NCI-H1092 (cell line): Measurements from ENCODE around the gene HIPK2.

Experiments used
- DNase-seq: peaks from one replicate; lab custom pipeline; 2025; lab: John Stamatoyannopoulos, UW

The HIPK2 gene

DNA sequence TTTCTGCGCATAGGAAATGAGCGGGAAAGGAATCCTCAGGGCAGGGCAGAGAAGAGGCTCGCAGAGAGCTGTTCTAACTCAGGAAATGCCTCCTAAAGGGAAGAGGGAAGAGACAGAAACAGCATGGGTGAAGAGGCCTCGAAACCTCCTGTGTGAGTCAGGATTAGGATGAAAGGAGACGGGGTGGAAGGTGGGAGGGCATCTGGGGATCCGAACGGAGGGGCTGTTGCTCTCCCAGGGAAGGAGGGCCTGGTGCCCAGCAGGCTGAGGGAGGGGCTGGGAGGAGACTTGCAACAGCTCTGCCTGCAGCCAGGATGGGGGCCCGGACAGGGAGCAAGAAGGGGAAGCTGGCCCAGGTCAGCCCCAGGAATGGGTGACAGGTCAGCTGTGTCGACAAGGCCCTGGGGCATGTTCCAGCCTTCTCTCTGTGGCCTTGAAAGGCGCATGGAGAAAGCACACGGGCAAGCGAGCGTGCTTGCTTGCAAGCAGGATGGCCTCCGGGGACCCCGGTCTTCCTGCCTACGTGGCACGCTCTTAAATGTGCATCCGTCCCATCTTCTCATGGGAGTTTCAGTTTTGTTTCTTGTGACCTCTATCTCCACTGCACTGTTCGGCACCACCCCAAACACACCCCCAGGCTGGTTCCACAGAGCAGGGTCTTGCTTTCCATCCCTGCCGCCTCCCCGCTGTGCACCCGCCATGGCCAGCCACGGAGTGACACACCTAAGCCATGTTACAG, 63.5 kb downstream of the HIPK2 start:
- no peak for DNase-seq

DNA sequence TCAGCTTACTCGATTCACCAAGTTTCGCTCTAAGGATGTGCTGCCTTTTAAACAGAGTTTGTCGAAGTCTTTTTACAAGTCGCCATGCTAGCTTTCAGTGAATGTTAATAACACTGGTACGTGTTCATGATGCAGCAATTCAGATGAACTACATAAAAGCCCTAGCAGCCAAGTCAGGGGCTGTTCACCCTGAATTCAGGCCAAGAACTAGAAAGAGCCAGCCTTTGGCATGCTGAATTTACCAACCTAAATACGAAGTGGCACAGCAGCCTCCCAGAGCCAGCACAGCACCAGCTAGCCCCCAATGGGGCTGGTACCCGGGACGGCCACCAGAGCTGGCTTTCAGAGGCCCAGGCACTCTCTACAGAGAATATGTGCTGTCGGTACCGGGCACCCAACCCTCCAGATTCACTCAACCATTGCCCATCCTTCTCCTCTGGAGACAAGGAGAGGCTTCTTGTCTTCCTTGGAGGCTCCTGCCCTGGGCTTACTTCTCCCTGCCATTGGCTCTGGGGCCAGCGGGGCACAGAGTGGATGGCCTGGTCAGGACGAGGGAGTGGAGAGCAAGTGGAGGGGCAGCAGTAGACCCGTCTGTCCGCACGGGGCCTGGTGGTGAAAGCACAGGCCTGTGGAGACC, 64.2 kb downstream of the HIPK2 start:
- DNase-seq: no peak

DNA sequence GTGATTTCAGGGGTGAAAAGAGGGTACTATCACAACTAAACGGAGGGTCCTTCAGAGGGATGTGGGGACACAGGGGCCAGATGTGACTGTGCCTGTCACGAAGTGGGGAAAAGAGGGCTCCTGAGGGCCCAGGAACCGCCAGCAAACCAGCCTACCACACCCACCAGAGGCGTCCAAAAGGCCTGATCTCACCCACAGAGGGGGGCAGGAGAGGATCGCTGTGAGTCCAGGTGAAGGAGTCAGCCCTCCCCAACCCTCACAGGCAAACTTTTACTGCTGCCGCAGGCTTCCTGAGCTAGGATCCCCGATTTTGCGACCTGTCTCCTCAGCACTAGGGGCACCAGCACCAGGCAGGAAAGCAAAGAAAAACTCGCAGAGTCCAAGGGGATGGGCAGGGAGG, 64.7 kb downstream of the HIPK2 start:
- no peak for DNase-seq

DNA sequence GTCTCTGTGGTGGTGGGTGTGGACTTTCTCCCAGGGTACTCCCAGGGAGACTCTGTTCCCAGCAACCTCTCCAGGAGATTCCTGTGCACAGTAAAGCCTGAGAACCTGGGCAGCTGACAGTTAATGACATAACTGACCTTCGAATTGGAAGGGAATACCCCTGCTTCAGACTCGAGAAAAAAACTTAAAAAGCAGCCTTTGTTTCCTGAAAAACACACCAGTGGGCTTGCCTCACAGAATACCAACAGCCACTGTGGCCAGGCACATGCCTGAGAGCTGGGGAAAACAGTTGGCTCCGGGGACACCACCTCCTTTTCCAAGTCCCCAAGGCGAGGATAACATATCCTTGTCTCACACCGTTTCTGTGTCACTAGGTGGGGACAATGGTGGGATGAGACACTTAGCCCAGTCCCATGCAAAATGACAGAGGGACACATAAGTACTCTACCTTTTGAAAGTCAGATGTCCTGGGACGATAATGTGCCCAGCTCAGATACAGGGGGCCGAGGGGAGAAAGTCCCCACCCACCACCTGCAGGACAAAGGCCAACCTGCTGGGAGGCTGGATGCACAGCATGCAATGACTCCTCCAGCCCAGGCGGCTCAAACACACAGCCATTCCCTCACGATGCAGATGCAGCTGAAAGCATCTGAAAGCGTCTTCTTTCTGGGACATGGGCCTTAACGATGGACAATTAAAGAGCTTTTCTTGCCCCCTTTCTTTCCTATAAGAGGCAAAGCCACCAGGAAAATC, 65.6 kb downstream of the HIPK2 start:
- DNase-seq: no peak

DNA sequence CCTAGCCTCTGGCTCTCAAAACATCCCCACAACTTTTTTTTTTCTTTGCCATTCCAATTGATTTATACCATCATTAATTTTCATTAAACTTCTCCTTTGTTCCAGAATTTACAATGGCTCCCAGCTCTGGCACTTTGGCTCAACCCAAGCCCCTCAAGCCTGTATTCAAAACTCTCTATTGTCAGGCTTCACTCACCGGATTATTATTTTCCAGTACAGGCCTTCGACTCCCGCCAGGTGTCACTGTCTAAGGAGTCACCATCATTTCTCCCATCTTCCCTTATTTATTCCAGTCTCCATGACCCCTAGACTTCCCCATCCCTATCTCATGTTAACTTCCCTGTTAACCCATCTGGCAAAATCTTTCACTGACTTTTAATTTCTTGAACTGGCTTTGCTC, 67.8 kb downstream of the HIPK2 start:
- DNase-seq: no peak

DNA sequence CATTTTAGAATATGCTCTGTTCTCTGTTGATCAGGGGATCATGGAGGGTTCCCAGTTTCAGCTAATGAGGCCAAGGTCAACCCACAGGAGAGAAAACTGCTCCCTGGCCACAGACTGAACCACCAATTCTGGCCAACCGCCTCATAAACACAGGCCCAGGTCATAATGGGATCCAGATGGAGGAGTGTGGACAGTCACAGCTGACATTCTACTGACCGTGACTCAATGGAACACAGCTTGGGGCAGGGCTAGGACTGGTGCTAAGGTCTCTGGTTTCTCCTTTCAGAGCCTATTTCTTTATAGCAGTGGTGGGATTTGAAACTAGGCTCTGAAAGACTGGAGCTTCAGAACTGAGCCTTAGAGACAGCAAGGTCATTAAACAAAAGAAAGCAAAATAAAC, 68.3 kb downstream of the HIPK2 start:
- DNase-seq: no peak

DNA sequence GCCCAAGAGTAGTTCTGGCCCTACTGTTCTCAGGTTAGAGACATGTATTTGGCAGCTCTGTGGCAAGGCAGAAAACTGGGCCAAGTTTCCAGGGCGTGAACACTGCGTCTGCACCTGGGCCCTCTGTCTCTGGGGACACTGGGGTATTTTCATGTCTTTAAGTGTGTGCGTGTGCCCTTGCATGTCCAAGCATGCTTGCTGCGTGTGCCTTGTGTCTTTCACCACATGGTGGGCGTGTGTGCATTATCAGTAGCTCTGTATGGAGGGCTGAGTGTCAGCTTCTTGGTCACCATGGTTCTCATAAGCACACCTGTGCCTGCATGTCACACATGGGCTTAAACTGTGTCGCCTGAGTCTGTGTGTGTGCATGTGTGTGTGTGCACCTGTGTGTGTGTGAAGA, 69.3 kb downstream of the HIPK2 start:
- no peak for DNase-seq

DNA sequence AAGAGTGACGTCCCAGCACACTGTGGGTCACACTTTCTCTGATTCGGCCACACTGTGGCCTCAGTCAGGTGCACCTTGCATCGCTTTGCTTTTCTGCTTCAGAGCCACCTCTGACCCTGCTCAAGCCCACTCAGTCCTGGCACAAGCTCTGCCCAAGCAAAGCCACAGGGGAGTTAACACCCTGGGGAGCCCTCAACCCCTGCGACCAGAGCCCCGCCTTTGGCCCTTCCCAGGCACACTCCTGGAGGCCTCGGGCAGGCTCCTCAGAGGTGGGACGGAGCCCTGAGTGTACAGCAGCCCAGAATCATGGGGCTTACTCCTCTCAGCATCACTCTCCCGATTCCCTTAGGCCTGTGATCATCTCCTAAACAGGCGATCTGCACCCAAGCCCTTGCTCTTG, 71.0 kb downstream of the HIPK2 start:
- DNase-seq: no peak

DNA sequence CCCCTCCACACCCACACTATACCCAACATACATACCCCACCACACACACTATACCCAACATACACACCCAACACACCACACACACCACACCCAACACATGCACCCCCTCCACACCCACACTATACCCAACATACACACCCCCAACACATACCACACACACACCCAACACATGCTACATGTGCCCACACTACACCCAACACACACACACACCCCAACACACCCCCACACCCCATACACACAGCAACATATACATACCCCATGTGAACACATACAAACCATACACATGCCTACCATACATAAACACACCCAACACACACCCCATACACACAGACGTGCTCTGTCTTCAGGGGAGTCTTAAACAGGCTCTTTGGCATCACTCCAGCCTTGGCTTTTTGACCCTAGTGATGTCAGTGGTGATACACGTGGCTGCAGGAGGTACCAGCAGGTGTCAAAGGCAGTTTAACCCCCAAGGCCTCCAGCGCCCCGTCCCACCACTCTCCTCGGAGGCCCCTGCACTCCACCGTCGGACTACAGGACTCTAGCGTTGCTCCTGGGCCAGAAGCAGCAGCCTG, 73.4 kb downstream of the HIPK2 start:
- no peak for DNase-seq

DNA sequence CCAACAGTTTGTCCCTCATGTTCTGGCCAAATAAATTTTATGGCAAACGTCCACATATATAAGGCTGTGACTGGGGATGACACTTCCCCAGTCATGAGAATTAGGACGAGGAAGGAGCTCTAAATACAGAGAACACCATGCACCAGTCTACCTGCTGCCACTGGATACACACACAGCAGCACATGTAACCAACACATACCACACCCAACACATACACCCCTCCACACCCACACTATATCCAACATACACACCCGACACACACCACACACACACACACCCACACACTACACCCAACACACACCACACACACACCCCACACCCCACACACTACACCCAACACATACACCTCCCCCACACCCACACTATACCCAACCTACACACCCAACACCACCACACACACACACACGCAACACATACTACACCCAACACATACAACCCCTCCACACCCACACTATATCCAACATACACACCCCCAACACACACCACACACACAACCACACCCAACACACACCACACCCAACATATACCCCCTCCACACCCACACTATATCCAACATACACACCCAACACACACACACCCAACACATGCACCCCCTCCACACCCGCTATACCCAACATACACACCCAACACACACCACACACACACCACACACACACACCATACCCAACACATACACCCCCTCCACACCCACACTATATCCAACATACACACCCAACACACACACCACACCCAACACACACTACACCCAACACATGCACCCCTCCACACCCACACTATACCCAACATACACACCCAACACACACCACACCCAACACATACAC, 74.1 kb downstream of the HIPK2 start:
- DNase-seq: no peak

DNA sequence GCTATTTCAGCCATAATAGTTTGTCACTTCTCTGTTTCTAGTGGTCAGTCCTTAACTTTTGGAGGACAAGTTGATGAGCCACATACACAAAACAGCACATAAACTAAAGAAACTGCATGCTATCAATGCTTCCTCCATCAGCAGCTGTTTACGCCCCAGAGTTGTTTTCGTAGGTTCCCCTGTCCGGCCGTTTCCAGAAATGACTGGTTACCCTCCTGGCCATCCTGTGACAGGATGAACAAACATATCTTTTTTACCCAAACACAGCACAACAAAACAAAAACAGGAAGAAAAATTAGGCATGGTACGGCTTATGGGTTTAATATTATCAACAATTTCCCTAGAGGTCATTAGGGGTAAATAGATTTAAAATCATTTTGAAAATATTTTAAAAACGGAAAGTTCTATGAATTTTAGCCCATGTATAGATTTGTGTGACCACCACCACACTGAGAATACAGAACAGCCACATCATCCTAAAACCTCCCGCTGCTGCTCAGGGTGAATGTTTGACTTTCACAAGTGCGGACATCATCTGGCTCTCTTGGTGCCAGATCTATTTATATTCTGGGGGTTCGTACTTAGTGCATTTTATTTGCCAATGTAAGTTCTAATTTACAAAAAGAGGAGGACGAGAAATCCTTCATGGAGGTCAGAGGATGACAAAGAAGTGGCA, 74.8 kb downstream of the HIPK2 start:
- DNase-seq: peak; percentile 24

DNA sequence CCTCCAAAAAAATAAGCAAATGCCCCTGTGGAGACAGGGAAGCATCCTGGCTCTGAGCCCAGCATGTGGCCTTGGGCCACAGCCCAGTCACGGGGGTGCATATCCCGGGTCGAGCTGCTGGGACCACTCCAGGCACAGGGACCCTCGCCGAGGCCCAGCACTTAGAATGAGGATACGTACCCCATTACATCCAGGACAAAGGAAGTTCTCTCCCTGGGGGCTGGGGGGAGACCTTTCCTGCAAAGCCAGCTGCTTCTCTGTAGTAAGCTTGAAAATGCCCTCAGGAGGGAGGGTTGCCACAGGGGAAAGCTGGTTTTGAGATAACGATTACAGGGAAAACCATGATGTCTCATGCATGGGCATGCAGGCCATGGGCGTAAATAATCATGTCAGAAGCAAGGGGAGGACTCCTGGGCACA, 75.5 kb downstream of the HIPK2 start:
- peak; percentile 77 for DNase-seq

DNA sequence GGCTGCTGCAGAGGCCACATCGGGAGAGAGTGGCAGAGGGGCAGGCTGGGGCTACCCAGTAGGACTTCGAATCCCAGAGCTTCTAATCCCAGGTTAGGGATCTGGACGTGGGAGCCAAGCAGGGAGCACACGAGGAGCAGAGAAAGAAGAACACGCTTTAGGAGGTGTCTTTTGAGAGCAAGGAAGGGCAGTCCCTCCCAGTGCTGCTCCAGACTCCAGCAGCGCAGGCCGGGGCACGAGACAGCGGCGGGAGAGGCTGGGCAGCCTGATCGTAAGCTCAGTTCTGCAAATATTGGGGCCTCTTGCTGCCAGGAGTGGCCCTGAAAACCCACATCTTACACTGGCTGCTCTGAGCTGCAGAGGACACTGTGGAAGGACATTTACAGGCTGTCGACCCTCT, 75.9 kb downstream of the HIPK2 start:
- DNase-seq: no peak

DNA sequence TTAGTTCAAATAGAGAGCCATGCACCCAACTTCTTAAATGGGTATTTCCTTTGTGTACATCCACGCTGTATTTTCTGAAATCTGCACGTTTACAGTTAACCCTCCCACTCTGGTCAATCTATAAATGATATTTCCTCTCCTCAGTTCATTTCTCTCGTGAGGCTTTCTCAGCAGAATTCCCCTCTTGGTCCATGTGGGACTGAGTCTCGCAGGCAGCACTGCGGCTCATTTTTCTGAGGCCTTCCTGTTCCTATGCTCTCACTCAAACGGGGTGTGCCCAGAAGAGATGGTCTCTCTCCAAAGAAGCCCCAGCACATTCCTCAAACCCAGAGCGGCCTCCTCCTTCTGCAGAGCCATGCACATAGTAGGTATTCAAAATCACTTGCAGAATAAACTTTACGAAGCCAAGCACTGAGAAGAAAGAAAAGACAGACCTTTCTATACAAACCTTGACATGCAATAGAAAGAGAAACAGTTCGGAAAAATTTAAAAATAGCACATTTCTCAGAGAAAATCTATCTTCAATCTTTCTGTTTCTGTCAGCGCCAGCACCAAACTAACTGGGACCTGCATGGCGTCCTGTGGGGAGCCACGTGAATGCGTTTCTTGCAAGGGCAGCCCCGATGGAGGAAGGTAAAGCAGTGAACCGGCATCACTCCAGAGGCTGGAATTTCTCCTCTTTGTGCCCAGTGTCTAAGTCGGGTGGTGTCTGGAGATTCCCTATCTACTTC, 77.1 kb downstream of the HIPK2 start:
- DNase-seq: no peak

DNA sequence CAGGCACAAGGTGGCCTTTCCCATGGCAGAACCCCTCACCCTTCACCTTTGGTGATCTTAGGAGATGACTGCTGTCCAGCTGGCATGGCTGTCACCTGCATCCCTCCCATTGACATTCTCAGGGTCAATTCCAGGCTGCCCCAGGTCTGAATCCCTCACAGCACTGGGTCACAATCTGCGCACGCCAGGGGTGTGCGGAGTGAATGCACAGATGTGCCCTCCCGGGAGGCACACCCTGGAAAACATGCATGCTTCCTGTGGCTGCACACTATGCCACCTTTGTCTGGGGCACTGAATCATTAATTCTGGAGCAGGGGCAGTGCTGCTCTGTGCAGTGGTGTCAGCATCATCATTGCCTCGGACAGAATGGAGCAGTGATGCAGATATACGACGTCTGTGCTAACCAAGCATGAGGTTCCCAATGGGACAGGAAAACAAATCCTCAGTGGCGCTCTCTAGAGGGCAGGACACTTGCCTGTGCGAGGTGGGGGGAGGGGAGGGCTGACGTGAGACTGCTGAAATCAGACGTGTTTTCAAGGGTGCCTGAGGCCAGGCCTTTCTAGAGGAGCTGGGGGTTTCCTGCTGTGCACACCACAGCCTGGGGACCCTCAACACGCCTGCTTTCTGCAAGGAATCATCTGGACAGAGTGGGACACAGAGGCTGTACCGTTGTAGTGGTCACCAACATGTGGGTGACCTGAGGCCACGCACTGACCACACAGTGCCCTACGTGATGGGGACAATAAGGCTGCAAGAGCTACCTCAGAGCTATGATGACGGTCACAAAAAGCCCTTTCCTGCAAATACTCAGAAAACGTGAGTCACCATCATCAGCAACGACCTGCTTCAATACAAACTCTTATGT, 77.9 kb downstream of the HIPK2 start:
- DNase-seq: no peak

DNA sequence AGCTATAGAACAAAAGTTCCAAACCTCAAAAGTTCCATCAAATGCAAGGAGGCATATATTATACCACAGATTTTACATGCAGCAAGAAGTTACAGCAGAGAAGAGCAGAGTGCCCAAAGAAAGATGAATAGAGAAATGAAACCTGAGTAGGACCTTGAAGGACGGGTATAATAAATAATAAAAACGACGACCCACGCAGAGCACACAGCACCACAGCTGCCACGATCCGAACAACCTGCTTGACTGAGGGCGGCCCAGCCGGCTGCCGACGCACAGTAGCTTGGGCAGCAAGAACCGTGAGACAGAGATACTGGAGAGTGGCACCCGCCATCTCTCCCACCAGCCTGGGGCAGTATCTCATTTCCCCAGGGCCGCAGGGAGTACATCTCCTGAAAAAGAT, 79.0 kb downstream of the HIPK2 start:
- DNase-seq: no peak

DNA sequence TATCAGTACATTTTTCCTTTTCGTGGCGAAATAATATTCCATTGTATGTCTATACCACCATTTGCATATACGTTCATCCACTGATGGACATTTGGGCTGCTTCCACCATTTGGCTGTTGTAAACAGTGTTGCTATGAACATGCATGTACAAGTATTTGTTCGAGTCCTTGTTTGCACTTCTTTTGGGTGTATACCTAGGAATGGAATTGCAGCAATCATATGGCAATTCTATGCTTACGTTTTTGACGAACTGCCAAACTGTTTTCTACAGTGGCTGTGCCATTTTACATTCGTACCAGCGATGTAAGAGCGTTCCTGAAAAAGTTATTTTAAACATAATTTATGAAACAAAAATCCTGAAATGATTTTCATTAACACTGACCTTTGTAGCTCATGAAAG, 79.5 kb downstream of the HIPK2 start:
- no peak for DNase-seq

DNA sequence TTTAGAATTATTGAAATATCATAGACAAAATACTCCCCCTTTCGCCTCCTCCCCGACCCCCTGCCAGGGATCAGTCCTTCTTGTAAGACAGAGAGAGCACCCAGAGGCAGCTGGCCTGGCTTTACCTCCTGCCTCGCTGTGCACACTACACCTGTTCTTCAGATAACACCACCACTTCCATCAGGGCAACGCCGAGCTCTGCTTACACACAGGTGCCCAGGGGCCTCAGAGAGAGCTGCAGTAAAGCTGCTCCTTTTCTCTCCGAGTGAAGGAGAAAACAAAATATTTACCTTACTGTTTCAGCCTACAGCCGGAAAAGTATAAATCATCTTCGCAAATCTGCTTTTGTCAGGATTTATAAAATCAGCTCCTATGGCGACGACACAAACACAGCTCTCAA, 80.7 kb downstream of the HIPK2 start:
- DNase-seq: peak; percentile 57

DNA sequence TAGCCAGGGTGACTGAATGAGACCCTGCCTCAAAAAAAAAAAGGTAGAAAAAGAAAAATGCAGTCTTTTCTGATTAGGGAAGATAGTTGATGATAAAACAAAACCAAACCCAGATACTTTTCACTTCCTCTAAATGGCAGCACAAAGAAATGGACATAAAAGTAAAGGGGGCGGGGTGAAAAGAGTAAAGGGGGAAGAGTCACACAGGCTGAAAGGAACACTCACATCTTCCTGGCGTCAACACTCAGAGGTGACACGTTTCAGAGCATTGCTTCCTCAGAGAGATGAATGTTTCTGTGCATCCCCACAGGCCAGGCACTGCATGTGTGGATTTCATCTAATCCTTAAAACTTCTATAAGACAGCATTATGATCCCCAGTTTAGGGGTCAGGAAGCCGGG, 81.2 kb downstream of the HIPK2 start:
- no peak for DNase-seq

DNA sequence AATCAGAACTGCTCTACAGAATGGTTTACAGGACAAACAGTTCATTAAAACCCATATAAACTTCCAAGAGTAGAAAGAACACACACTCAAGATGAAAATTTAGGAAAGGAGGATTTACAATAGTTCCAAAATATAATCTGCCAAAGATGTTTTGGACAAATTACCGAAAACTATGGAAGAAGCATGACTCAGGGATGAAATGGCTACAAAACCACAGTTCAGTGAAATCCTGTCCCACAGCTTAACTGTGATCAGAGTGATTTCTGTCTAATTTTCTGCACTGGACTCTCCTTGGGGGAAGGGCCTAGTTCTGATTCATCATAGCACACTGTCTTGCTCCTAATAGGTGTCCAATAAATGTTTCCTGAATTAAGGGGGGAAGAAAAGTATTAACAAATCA, 82.2 kb downstream of the HIPK2 start:
- no peak for DNase-seq
